Muscle of leg (tissue), 11 donors: ENCODE data around the gene BCAS1. TPM values are rescaled to one million over a fixed set of nuclear protein-coding genes. Genes with fewer than 3 reads are reported as not detected.

Source experiments
- DNase-seq: peaks from one replicate; pipeline ENCODE4 v3.0.0; 2013
- H3K27ac ChIP-seq: one replicate; pipeline ENCODE4 v1.5.1; 2013; ENCODE audit warnings: mild to moderate bottlenecking, low read length, control low read depth
- H3K27me3 ChIP-seq: one replicate; pipeline ENCODE4 v1.6.1; 2013; ENCODE audit warnings: low read length; ENCODE audit not compliant: control insufficient read depth, insufficient read depth
- H3K36me3 ChIP-seq: one replicate; pipeline ENCODE4 v1.6.1; 2013; ENCODE audit warnings: low read length; ENCODE audit not compliant: control insufficient read depth, insufficient read depth
- H3K4me1 ChIP-seq: one replicate; pipeline ENCODE4 v1.6.1; 2013; ENCODE audit warnings: low read length; ENCODE audit not compliant: control insufficient read depth, insufficient read depth
- H3K4me3 ChIP-seq: one replicate; pipeline ENCODE4 v1.5.1; 2013; ENCODE audit warnings: low read length, control low read depth
- H3K9me3 ChIP-seq: replicated peaks from 2 replicates; pipeline ENCODE4 v1.6.1; 2013; ENCODE audit warnings: low read depth, low read length; ENCODE audit not compliant: control insufficient read depth
- WGBS: methylation state at CpG from one replicate; pipeline ENCODE4 v1.1.5; 2013; ENCODE audit warnings: missing lambda C conversion rate; ENCODE audit not compliant: insufficient coverage; 5-methylcytosine and 5-hydroxymethylcytosine counted together
- polyA plus RNA-seq, 8 donors: library from polyadenylated mRNA; unstranded; fragments of 120-200 nt; gene quantifications; one replicate each; pipeline versions ENCODE4 v1.2.1 to v1.2.3, GENCODE V29; 2013; ENCODE audit warnings: inconsistent platforms in 1 of 8, low replicate concordance in 1 of 8; ENCODE audit not compliant: insufficient read length in 8 of 8, insufficient read depth in 1 of 8
- total RNA-seq: library from RNA; stranded (reverse); fragments of 120-200 nt; gene quantifications from one replicate; pipeline ENCODE4 v1.2.4, GENCODE V29; 2013

BCAS1 gene
- total and polyA plus RNA-seq, 9 donors, result 2.6 to 11.4 (median 5.4) TPM

- 44% methylated on average over 6 of the region's 7 CpGs for WGBS
- Histone ChIP-seq H3K27me3 (no peaks in the 10 kb centered on the region), H3K9me3 (no peaks in the 10 kb centered on the region), H3K4me3 (no peak overlapping the region), H3K4me1 (no peaks in the 10 kb centered on the region), H3K36me3 (no peaks in the 10 kb centered on the region), H3K27ac (no peak overlapping the region)
- DNase-seq, result no peak
These were observed 4.8 kb downstream of the BCAS1 start for GRCh38 chr20:54065601-54066038.

- H3K9me3 ChIP-seq, result no peaks in the 10 kb centered on the region
- WGBS, result 50% methylated on average over 1 of the region's 7 CpGs
- no peaks in the 10 kb centered on the region for H3K27me3 ChIP-seq
- no peak overlapping the region for H3K27ac ChIP-seq
- no peaks in the 10 kb centered on the region for H3K36me3 ChIP-seq
- H3K4me3 ChIP-seq, result no peak overlapping the region
- no peak for DNase-seq
- H3K4me1 ChIP-seq, result no peaks in the 10 kb centered on the region
These were observed 5.5 kb downstream of the BCAS1 start for GRCh38 chr20:54064939-54065338.

GRCh38 chr20:54063992-54064676, 6.3 kb downstream of the BCAS1 start:
- no peak overlapping the region for H3K4me3 ChIP-seq
- no peak for DNase-seq
- H3K4me1 ChIP-seq, result no peaks in the 10 kb centered on the region
- H3K27me3 ChIP-seq, result no peaks in the 10 kb centered on the region
- H3K9me3 ChIP-seq, result no peaks in the 10 kb centered on the region
- WGBS, result 58% methylated on average over 4 of the region's 11 CpGs
- no peaks in the 10 kb centered on the region for H3K36me3 ChIP-seq
- no peak overlapping the region for H3K27ac ChIP-seq

- Histone ChIP-seq H3K4me3 (no peak overlapping the region), H3K9me3 (no peaks in the 10 kb centered on the region), H3K27me3 (no peaks in the 10 kb centered on the region), H3K36me3 (no peaks in the 10 kb centered on the region), H3K27ac (no peak overlapping the region), H3K4me1 (no peaks in the 10 kb centered on the region)
- WGBS, result no CpG with 5 or more reads among the region's 3 CpGs
- no peak for DNase-seq
These were observed 6.8 kb downstream of the BCAS1 start for GRCh38 chr20:54063580-54063979.

- H3K27me3 ChIP-seq, result no peaks in the 10 kb centered on the region
- H3K4me3 ChIP-seq, result no peak overlapping the region
- no peaks in the 10 kb centered on the region for H3K4me1 ChIP-seq
- 83% methylated on average over 1 of the region's 4 CpGs for WGBS
- no peaks in the 10 kb centered on the region for H3K9me3 ChIP-seq
- no peaks in the 10 kb centered on the region for H3K36me3 ChIP-seq
- DNase-seq, result peak; percentile 72
- H3K27ac ChIP-seq, result no peak overlapping the region
These were observed 7.5 kb downstream of the BCAS1 start for GRCh38 chr20:54062812-54063280.

- Histone ChIP-seq H3K36me3 (no peaks in the 10 kb centered on the region), H3K9me3 (no peaks in the 10 kb centered on the region), H3K27me3 (no peaks in the 10 kb centered on the region), H3K27ac (no peak overlapping the region), H3K4me1 (no peaks in the 10 kb centered on the region), H3K4me3 (no peak overlapping the region)
- no peak for DNase-seq
- WGBS, result 33% methylated on average over 1 of the region's 8 CpGs
These were observed 9.1 kb downstream of the BCAS1 start for GRCh38 chr20:54061101-54061881.

- no peak overlapping the region for H3K27ac ChIP-seq
- no peaks in the 10 kb centered on the region for H3K27me3 ChIP-seq
- H3K9me3 ChIP-seq, result no peaks in the 10 kb centered on the region
- no CpG with 5 or more reads among the region's 6 CpGs for WGBS
- DNase-seq, result no peak
- no peaks in the 10 kb centered on the region for H3K4me1 ChIP-seq
- H3K4me3 ChIP-seq, result no peak overlapping the region
- no peaks in the 10 kb centered on the region for H3K36me3 ChIP-seq
These were observed 10.6 kb downstream of the BCAS1 start for GRCh38 chr20:54059691-54060364.

GRCh38 chr20:54058420-54059139, 11.8 kb downstream of the BCAS1 start:
- 85% methylated on average over 6 of the region's 16 CpGs for WGBS
- no peaks in the 10 kb centered on the region for H3K9me3 ChIP-seq
- no peak for DNase-seq
- no peak overlapping the region for H3K4me3 ChIP-seq
- H3K27me3 ChIP-seq, result no peaks in the 10 kb centered on the region
- H3K4me1 ChIP-seq, result no peaks in the 10 kb centered on the region
- H3K27ac ChIP-seq, result no peak overlapping the region
- H3K36me3 ChIP-seq, result no peaks in the 10 kb centered on the region

GRCh38 chr20:54056762-54057639, 13.4 kb downstream of the BCAS1 start:
- no peaks in the 10 kb centered on the region for H3K9me3 ChIP-seq
- H3K4me3 ChIP-seq, result no peak overlapping the region
- no peaks in the 10 kb centered on the region for H3K27me3 ChIP-seq
- no peaks in the 10 kb centered on the region for H3K36me3 ChIP-seq
- no peaks in the 10 kb centered on the region for H3K4me1 ChIP-seq
- DNase-seq, result no peak
- 100% methylated on average over 1 of the region's 3 CpGs for WGBS
- H3K27ac ChIP-seq, result no peak overlapping the region
